Caco-2 (cell line): ENCODE data around the gene ABCF2. TPM values are rescaled to one million over a fixed set of nuclear protein-coding genes. Genes with fewer than 3 reads are reported as not detected.

Source experiments
- BruUV-seq: library from RNA; stranded (reverse); fragments of 400-500 nt; replicated peaks from 2 replicates; lab custom pipeline; 2021; lab: Mats Ljungman, UMichigan
- CTCF ChIA-PET: fragments of 300-600 bp; sonication (Branson Sonifier 250); formaldehyde crosslinking; loops from one replicate; lab custom pipeline; 2022; ENCODE audit warnings: antibody characterized with exemption; lab: Charles Lee
- POLR2A ChIA-PET: fragments of 300-600 bp; sonication (Branson Sonifier 250); formaldehyde crosslinking; loops from one replicate; lab custom pipeline; 2022; ENCODE audit warnings: antibody characterized with exemption; lab: Charles Lee
- DNase-seq, 2 experiments: peaks; one replicate each; pipeline versions ENCODE4 v3.0.0 to v3.0.0-alpha.2; 2020 to 2022
- H3K27me3 ChIP-seq: replicated peaks from 2 replicates; pipeline ENCODE4 v1.6.0; 2011; ENCODE audit warnings: low read length; ENCODE audit not compliant: control insufficient read depth, insufficient read depth
- H3K36me3 ChIP-seq: 2 replicates; pipeline ENCODE4 v1.5.1; 2011; ENCODE audit warnings: low read length; ENCODE audit not compliant: control insufficient read depth, insufficient read depth
- H3K4me1 ChIP-seq: fragments of 250-450 bp; sonication (Bioruptor Pico); 2 replicates; pipeline ENCODE4 v1.5.1; 2020; ENCODE audit warnings: mild to moderate bottlenecking
- H3K4me3 ChIP-seq: 2 replicates; pipeline ENCODE4 v1.5.1; 2011; ENCODE audit warnings: low read depth, mild to moderate bottlenecking, control low read depth, low read length
- H3K9me3 ChIP-seq: fragments of 250-450 bp; sonication (Bioruptor Pico); 2 replicates; pipeline ENCODE4 v1.5.1; 2020; ENCODE audit warnings: mild to moderate bottlenecking, moderate library complexity
- H3K27ac Mint-ChIP-seq: one replicate; pipeline ENCODE4 v1.8.0; 2022; ENCODE audit warnings: mixed read lengths; ENCODE audit not compliant: unreplicated experiment
- H3K27me3 Mint-ChIP-seq: one replicate; pipeline ENCODE4 v1.8.0; 2022; ENCODE audit warnings: mixed read lengths; ENCODE audit not compliant: insufficient read depth, unreplicated experiment
- H3K36me3 Mint-ChIP-seq: one replicate; pipeline ENCODE4 v1.8.0; 2022; ENCODE audit warnings: mild to moderate bottlenecking, mixed read lengths; ENCODE audit not compliant: insufficient read depth, unreplicated experiment
- H3K4me1 Mint-ChIP-seq: one replicate; pipeline ENCODE4 v1.8.0; 2022; ENCODE audit warnings: low read depth, mixed read lengths; ENCODE audit not compliant: unreplicated experiment
- H3K4me3 Mint-ChIP-seq: one replicate; pipeline ENCODE4 v1.8.0; 2022; ENCODE audit warnings: mild to moderate bottlenecking, moderate library complexity, mixed read lengths; ENCODE audit not compliant: unreplicated experiment
- H3K9me3 Mint-ChIP-seq: one replicate; pipeline ENCODE4 v1.8.0; 2022; ENCODE audit warnings: mixed read lengths; ENCODE audit not compliant: unreplicated experiment
- CTCF ChIP-seq, 2 experiments: fragments of 200-600 bp in 1 of 2; IDR thresholded peaks; 1 replicate in 1 of 2; 2 replicates in 1 of 2; pipeline versions ENCODE4 v1.5.1 to v1.8.0; 2011 to 2022; ENCODE audit warnings: antibody characterized with exemption in 1 of 2, control low read depth in 1 of 2, inconsistent platforms in 1 of 2, low read depth in 1 of 2, low read length in 1 of 2, mild to moderate bottlenecking in 1 of 2, moderate library complexity in 1 of 2; ENCODE audit not compliant: insufficient read depth in 1 of 2, severe bottlenecking in 1 of 2, unreplicated experiment in 1 of 2
- intact Hi-C: fragments of 100-400 bp; cut with micrococcal nuclease; formaldehyde crosslinking; loops from one replicate; pipeline ENCODE4 v1.10.0; 2022; ENCODE audit not compliant: unreplicated experiment
- total RNA-seq: library from RNA; stranded (reverse); gene quantifications from 2 replicates; pipeline ENCODE4 v1.2.3, GENCODE V29; 2022

ABCF2 gene
- total RNA-seq, 1 experiment from 2014 or later, result 57.8 TPM

GRCh38 chr7:151272877-151273276, 45.9 kb upstream of the ABCF2 start:
- intact Hi-C loops, result no loop called here
- ChIA-PET CTCF (no interaction called here), POLR2A (no interaction called here)
- Histone ChIP-seq H3K9me3 (no peaks in the 10 kb centered on the region), H3K4me1 (peaks cover 12% of the 10 kb centered on the region; the same call in 1 of the 2 replicates), H3K4me3 (no peak overlapping the region), H3K27me3 (no peaks in the 10 kb centered on the region), H3K36me3 (no peaks in the 10 kb centered on the region)
- no peaks in the 10 kb centered on the region for H3K9me3 Mint-ChIP-seq
- no peaks in the 10 kb centered on the region for H3K4me1 Mint-ChIP-seq
- H3K4me3 Mint-ChIP-seq, result no peak overlapping the region
- H3K27me3 Mint-ChIP-seq, result peaks cover 8% of the 10 kb centered on the region
- H3K36me3 Mint-ChIP-seq, result no peaks in the 10 kb centered on the region
- no peak overlapping the region for H3K27ac Mint-ChIP-seq
- DNase-seq, result no peak
- no peak for TF ChIP-seq CTCF (IDR thresholded peaks at IDR 0.05; ENCODE audit: insufficient read depth in 1 of 2, low read depth in 1 of 2, low read length in 1 of 2, severe bottlenecking in 1 of 2, unreplicated experiment in 1 of 2)
- no TSS peak for BruUV-seq

GRCh38 chr7:151272405-151272804, 45.4 kb upstream of the ABCF2 start:
- intact Hi-C loops, result no loop called here
- DNase-seq, result no peak
- ChIA-PET CTCF (no interaction called here), POLR2A (no interaction called here)
- Mint-ChIP-seq H3K4me3 (no peak overlapping the region), H3K4me1 (no peaks in the 10 kb centered on the region), H3K27me3 (peaks cover 8% of the 10 kb centered on the region), H3K9me3 (no peaks in the 10 kb centered on the region), H3K36me3 (no peaks in the 10 kb centered on the region), H3K27ac (no peak overlapping the region)
- H3K27me3 ChIP-seq, result no peaks in the 10 kb centered on the region
- no peaks in the 10 kb centered on the region for H3K36me3 ChIP-seq
- H3K4me3 ChIP-seq, result no peak overlapping the region
- no peak for TF ChIP-seq CTCF (IDR thresholded peaks at IDR 0.05; ENCODE audit: insufficient read depth in 1 of 2, low read depth in 1 of 2, low read length in 1 of 2, severe bottlenecking in 1 of 2, unreplicated experiment in 1 of 2)
- peaks cover 12% of the 10 kb centered on the region; the same call in 1 of the 2 replicates for H3K4me1 ChIP-seq
- no peaks in the 10 kb centered on the region for H3K9me3 ChIP-seq
- BruUV-seq, result no TSS peak

- Histone ChIP-seq H3K4me1 (peaks cover 8% of the 10 kb centered on the region; the same call in 1 of the 2 replicates), H3K4me3 (no peak overlapping the region), H3K27me3 (no peaks in the 10 kb centered on the region), H3K36me3 (no peaks in the 10 kb centered on the region), H3K9me3 (no peaks in the 10 kb centered on the region)
- no peak overlapping the region for H3K27ac Mint-ChIP-seq
- intact Hi-C loops, result no loop called here
- H3K4me3 Mint-ChIP-seq, result no peak overlapping the region
- no peaks in the 10 kb centered on the region for H3K9me3 Mint-ChIP-seq
- H3K27me3 Mint-ChIP-seq, result peaks cover 8% of the 10 kb centered on the region
- POLR2A ChIA-PET, result no interaction called here
- peak in 1 of 2 experiments; percentile 45 for DNase-seq
- TF ChIP-seq CTCF (IDR thresholded peaks at IDR 0.05; ENCODE audit: insufficient read depth in 1 of 2, low read depth in 1 of 2, low read length in 1 of 2, severe bottlenecking in 1 of 2, unreplicated experiment in 1 of 2), result no peak
- CTCF ChIA-PET, result no interaction called here
- H3K36me3 Mint-ChIP-seq, result no peaks in the 10 kb centered on the region
- no TSS peak for BruUV-seq
- H3K4me1 Mint-ChIP-seq, result no peaks in the 10 kb centered on the region
These were observed 44.8 kb upstream of the ABCF2 start for GRCh38 chr7:151271699-151272355.
